Dermis blood vessel endothelial cell (primary cell): ENCODE data around the gene CNTNAP2. TPM values are rescaled to one million over a fixed set of nuclear protein-coding genes. Genes with fewer than 3 reads are reported as not detected.
"Not testable (repeated sequence)": the region's sequence is repeated elsewhere in the genome, so short reads cannot be mapped to it uniquely, and the experiment has no call there.

Source experiments
- DNase-seq: peaks from one replicate; pipeline ENCODE4 v3.0.0; 2010
- total RNA-seq: library from RNA; depleted of rRNA; stranded (reverse); fragments of >200 nt; gene quantifications from 2 replicates; pipeline ENCODE4 v1.2.3, GENCODE V29; 2014

The CNTNAP2 gene
- total RNA-seq, 1 donor from 2014 or later = not detected

DNA sequence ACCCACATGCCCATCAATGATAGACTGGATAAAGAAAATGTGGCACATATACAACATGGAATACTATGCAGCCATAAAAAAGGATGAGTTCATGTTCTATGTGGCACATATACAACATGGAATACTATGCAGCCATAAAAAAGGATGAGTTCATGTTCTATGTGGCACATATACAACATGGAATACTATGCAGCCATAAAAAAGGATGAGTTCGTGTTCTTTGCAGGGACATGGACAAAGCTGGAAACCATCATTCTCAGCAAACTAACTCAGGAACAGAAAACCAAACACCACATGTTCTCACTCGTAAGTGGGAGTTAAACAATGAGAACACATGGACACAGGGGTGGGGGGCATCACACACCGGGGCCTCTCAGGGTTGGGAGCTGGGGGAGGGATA is 2314.1 kb downstream of the CNTNAP2 start:
- not testable (repeated sequence) for DNase-seq

DNA sequence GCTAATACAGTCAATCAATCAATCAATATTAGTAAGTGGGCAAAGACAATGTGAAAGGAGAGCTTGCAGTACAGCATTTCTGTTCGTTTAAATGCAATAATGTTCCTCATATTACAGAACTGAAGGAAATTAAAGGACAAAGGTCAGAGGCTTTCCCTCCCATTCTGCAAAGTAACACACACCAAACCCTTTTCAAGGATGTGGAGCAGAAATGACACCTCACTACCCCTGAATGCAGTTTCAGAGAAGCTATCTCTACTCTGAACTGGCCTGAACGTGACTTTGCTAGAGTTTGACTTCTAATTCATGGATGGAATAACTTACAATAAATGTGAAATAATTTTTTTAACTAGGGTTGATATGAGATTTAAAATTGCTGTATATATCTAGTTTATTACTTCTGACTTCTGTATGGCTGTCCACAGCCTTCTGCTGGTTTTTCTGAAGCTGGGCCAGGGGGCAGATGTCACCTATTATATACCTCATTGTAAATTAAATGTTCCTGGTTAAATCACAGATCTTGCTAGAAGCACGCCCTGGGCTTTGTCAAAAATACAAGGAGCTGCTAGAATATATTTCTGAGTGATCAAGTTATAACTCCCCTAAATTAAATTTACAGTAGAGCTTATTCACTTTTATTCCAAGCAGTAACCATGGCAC is 2317.1 kb downstream of the CNTNAP2 start:
- no peak for DNase-seq

DNA sequence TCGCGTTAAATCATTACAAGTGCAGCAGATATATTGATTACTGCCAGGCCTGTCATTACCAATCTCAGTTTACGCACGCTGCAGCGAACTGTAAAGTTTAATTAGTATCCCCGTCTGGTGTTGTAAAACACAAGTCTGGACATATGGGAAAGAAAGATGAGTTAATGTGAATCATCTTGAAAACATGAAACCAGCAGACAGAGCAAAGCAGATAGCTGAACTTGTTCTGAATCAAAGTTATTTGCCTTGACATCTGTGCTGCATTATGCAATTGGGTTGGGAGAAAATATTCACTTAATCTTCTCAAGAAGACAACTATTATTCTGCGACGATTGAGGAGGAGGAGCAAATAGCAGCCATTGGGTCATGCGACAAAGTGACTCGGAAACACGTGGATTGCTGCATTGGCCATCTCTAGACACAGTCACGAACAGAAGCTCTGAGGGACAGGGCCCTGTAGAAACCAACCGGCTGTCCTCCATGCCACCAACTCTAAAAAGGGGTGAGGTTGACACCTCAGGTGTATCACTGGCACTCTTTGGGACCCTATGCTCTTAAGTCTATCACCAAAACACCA is 2317.7 kb downstream of the CNTNAP2 start:
- DNase-seq = no peak

DNA sequence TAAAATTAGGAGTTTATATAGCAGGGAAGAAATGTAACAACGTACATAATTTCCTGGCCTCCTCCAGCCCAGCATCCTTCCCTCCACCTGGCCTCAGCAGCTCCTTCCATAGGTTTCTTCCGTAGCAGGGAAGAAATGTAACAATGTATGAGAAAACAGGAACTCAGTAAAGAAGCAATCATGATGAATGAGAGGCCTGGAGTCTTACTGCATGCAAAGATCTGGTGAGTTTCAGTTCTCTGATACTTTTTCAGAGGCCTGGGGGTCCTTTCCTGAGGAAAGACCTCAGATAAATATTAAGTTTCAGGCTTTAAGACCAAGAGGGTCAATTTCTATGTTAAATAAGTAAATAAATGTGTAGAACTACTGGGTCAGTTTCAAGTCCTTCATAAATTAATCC is 2318.3 kb downstream of the CNTNAP2 start:
- no peak for DNase-seq

DNA sequence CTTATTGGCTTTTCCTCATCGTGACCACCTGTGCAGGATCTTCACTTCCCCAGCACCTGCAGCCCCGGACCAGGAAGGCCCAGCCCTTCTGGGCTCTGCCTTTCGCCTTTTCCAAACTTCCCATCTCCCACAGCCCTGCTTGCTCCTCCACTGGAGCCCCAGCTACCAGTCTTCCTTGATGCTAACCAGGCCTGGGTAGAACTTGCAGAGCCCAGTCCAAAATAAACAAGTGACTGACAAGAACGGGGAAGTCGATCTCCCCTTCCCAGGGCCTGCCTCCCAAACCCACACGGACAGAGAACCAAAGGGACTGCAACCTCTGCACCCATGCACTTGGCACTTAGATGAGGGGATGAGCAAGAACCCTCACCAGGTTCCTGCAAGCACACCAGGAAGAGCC is 2319.1 kb downstream of the CNTNAP2 start:
- DNase-seq = no peak

DNA sequence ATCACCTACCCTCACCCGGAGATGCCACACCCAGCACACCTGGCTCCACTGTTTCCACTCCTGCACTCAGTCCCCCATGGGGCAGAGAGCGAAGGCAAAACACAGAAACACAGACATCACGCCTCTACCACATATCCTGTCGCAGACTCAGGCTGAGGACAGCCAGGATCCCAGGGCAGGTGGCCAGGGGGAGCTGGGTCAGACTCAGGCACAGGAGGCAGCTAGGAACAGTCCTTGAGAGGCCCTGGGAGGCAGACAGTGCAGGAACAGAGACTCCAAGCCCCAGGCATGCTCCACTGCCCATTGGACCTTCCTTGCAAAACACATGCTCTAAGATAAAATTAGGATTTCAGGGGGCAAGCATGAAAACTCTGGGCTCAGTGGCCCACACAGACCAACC is 2319.5 kb downstream of the CNTNAP2 start:
- DNase-seq = no peak

DNA sequence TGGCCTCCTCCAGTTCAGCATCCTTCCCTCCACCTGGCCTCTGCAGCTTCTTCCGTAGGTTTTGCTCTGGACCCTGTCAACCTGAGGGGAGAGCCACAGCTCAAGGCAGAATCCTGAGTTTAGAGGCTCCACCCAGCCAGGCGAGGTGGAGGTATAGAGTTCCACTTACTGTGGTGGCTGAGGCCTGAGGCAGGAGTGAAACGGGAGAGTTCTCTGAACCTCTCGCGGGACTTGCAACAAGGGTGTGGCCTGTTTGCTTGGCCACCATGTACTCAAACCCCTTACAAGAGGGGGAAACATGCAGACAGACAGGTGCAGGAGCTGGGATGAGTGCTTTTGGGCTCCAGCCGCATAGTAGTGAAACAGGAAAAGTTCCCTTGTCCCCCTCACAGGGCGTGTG is 2320.0 kb downstream of the CNTNAP2 start:
- no peak for DNase-seq

DNA sequence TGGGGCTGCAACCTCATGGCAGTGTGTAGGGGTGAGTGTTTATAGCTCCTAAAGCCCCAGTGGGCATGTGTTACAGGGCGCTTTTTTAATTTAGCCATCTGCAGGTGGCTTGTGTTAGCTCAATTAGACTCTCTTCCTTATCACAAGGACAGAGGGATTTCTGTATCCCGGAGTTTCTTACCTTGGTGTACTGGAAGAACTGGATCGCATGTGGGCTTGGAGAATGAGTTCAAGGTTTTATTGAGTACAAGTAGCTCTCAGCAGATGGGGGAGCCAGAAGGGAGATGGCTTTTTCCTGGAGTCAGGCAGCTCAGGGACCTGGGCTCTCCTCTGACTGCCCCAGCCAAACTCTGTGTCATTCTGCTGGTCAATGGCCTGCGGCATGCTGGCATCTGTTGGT is 2320.4 kb downstream of the CNTNAP2 start:
- no peak for DNase-seq

DNA sequence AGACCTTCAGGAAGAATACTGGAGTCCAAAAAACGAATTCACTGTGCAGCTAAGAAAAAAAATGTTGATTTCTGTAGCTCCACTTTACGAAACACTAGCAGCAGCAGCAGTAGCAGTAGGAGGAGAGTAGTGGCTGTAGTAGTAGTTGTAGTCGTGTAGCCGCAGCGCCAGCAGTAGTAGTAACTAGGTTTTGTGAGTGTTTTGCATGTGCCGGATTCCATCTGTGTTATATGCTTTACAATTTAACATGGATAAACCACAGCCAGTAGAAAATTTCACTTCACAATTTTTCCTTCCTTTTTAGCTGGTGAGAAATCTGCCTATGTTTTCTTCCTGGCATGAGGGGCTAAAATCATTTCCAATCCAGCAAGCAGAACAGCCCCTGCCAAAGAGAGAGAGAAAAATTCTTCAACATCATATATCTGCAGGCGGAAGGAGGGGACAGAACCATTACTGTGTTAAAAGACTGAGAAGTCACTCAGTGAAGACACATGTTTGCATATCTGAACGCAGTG is 2325.6 kb downstream of the CNTNAP2 start:
- no peak for DNase-seq

DNA sequence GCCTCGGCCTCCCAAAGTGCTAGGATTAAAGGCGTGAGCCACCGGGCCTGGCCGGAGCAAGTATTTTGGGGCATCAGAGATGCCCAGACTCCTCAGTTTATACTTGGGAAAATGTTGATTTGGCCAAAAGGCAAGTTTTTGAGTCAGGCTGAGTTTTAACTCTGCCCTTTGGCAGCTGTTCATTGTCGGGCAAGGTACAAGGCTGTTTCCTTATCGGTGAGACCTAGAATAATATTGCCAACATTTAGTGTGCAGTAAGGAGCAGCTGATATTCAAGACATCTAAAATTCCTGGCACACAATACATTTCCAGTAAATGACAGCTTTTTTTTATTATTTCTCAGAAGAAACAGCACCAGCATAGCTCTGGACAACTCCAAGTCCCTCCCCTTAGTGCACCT is 2326.3 kb downstream of the CNTNAP2 start:
- DNase-seq = no peak

DNA sequence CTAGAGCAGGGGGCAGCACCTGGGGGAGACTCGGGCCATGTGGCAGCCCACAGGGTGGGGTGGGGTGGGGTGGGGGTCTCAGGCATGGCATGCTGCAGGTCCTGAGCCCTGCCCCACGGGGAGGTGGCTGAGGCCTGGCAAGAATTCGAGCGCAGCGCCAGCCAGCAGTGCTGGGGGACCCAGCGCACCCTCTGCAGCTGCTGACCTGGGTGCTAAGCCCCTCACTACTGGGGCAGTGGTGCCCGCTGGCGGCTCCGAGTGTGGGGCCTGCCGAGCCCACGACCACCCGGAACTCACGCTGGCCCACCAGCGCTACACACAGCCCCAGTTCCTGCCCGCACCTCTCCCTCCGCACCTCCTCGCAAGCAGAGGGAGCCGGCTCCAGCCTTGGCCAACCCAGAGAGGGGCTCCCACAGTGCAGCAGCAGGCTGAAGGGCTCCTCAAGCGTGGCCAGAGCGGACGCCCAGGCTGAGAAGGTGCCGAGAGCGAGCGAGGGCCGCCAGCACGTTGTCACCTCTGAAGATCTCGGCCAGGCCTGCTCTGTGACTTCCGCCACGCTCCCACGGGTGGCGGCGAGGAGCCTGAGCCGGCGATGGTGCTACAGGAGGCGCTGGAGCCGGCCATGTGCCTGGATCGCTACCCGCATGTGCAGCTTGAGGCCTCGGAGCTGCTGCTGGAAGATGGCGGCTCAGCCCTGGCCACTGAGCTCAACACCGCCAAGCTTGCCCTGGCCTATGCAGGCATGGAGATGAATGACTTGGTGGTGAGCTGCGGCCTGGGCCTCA is 2328.9 kb downstream of the CNTNAP2 start:
- no peak for DNase-seq

DNA sequence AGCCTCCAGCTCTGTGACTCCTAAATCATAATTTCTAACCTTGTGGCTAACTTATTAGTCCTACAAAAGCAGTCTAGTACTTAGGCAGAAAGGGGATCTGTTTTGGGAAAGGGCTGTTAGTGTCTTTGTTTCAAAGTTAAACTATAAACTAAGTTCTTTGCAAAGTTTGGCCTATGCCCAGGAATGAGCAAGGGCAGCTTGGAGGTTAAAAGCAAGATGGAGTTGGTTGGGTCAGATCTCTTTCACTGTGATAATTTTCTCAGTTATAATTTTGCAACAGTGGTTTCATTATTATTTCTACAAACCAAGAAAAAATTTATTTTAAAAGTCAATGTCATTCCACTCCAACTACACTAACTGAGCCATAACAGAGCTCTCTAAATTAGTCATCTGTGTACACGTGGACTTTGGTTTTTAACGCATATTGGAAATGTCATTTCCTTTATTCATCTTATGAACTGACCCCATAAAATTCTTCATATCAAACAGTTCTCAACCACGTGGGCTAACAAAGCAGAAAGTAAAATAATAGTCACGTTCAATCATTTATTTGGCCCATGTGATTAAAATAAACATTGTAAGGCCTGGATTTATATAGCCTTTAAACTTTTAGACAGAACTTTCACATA is 2330.7 kb downstream of the CNTNAP2 start:
- DNase-seq = no peak

DNA sequence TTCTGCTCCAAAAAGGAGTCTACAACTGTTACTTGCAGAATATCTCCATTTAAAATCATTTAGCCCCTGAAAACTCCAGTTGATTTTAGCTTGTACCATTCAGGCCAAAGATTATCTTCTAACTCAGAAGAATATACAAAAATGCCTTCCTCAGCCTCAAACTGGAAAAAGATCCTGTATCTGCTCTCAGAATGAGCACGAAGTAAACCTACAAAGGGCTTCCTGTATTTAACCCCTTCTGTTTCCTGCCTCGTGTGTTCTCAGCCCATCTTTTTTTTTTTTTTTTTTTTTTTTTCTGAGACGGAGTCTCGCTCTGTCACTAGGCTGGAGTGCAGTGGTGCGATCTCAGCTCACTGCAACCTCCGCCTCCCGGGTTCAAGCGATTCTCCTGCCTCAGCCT is 2334.9 kb downstream of the CNTNAP2 start:
- not testable (repeated sequence) for DNase-seq

DNA sequence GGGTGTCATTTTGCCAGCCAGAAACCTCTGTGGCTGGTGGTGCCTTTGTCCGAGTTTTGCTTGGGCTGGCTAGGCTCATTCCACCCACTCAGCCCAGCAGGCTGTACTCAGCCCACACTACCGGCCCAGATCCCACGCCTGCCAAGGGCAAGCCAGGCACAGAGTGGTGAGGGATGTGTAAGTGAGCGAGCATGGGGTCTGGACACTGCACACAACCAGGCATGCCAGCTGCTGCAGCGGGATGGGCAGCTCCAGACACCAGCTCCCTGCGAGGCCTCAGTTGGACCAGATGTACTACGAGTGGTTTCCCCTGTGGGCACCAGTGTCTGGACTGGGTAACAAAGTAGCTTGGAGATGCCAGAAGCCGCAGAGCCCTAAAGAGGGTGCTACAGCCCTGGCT is 2339.8 kb downstream of the CNTNAP2 start:
- DNase-seq = no peak

DNA sequence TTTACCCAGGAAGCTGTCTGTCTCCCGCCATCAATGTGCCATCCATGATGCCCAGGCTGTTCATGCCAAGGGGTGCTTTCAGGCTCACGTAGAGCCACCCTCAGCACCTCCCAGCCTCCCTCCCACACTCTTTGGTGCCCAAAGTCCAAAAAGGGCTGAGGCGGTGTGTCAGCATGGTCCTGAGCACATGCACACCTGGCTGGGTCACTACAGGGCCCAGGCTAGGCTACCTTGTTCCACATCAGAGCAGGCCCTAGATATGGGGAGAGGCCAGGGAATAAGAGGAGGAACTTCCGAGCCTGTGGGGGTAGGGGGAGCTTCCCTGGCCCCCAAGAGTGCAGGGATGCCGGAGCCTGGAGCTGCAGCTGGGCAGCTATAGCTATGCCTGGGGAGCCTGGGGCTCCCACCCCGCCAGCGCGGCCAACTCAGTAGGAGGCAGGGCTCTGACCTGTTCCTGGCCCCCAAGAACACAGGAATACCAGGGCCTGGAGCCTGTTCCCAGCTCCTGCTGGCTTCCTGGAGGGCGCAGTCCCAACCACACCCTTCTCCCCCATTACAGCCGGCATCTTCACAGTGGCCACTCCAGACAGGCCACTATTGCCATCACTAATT is 2340.8 kb downstream of the CNTNAP2 start:
- DNase-seq = no peak

DNA sequence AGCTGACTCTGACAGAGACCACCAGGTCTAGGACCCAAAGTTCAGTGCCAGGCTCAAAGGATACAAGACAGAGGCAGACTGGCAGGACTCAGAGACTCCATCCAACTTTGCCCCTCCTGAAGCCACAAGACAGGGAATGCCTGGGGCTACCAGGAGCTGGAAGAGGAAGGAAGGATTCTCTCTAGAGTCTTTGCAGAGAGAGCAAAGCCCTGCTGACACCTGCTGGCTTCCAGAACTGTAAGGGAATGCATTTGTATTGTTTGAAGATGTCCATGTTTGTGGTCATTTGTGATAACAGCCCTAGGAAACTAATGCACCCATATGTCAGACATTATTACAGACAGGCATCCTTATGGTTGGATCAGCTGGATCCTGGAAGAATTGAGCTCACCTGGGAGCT is 2341.7 kb downstream of the CNTNAP2 start:
- DNase-seq = no peak

DNA sequence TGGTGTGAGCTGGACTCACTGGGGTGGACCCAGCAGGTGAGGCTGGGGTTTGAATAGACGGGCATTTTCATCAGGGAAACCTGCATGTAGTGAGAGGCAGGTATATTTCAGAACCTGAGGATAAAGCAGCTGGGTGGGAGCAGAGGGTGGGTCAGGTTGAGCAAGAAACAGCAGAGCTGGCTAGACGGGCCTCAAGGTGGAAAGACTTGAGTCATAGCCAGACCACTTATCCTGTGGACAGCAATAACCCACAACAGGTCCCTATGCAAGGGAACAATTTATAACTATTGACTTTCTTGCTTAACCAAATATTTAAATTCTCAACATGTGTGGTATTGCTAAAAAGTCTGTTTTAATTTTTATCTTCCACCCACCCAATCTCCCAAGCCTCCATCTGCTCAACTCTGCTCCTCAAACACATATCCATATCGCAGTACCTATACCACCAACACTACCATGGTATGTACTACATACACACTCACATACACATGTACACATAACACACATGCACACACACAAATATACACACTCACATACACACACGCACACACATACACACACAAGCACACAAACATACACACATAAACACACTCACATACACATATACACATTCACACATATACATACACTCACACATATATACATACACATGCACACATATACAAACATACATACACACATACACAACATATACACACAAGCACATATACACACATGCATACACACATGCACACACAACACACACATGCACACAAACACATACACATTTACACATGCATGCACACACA is 2345.0 kb downstream of the CNTNAP2 start:
- DNase-seq = no peak

DNA sequence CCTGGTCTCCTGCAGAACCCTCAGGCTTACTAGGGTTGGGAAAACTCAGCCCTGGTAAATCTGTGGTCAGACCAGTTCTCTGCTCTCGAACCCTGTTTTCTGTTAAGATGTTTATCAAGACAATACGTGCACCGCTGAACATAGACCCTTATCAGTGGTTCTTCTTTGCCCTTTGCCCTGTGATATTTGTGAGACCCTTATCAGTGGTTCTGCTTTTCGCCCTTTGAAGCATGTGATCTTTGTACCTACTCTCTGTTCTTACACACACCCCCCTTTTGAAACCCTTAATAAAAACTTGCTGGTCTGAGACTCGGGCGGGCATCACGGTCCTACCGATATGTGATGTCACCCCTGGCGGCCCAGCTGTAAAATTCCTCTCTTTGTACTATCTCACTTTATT is 2346.2 kb downstream of the CNTNAP2 start:
- DNase-seq = not testable (repeated sequence)

DNA sequence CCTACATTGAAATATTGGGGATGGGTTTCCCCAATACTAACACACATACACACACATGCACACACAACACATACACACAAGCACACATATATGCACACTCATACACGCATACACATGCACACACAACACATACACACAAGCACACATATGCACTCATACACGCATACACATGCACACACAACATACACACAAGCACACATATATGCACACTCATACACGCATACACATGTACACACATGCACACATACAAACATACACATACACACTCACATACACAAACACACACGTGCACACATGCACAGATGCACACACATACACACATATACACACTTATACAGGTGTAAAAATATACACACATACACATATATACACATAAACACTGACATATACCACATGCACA is 2346.6 kb downstream of the CNTNAP2 start:
- DNase-seq = no peak

DNA sequence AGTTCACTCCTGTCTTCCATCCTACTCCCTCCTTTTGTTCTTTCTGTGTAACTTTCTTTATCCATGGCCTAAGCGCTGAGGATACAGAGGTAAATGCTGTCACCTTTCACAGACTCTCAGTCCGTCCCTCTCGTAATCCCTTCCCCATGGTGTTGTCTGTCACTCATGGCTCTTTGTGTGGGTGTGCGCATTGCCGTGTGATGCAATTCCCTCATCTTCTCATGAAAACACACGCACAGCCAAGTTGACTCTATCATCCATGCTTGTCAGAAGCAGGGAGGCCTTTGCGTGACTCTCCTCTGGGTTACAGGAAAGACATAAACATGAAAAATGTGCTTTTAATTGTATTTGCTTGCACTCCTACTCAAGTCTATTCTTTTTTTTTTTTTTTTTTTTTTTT is 2348.3 kb downstream of the CNTNAP2 start:
- no peak for DNase-seq

DNA sequence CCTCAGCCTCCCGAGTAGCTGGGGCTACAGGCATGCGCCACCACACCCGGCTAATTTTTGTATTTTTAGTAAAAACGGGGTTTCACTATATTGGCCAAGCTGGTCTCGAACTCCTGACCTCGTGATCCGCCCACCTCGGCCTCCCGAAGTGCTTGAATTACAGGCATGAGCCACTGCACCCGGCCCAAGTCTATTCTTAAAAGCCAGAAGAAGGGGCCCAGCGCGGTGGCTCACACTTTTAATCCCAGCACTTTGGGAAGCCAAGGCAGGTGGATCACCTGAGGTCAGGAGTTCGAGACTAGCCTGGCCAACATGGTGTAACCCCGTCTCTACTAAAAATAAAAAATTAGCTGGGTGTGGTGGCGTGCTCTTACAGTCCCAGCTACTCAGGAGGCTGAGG is 2348.8 kb downstream of the CNTNAP2 start:
- not testable (repeated sequence) for DNase-seq

DNA sequence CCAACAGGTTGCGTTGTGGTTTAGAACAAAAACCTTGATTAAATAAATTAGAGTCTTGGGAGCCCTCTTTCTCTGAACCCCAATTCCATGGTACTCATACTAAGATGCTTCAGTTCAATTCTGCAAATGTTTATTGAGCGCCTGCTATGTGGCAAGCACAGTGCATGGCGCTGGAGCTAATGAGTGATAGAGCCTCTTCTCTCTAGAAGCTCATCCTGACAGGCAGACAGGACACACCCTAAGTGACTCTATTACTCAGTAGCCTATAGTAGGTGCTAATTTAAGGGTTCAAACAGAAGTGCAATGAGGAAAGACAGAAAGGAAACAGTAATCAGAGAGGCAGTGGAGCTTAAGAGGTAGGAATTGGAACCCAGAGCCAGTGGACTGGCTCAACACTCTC is 2349.5 kb downstream of the CNTNAP2 start:
- DNase-seq = no peak
